Ovary (tissue), 9 donors: Measurements from ENCODE around the gene LARGE1. TPM values are rescaled to one million over a fixed set of nuclear protein-coding genes. Genes with fewer than 3 reads are reported as not detected.

Experiments
- DNase-seq, 5 donors: peaks; one replicate each; pipeline ENCODE4 v3.0.0-alpha.2; 2019 to 2020
- H3K27ac ChIP-seq, 2 donors: fragments of 200-600 bp; one replicate each; pipeline versions ENCODE4 v1.5.1 to v1.8.0; 2019 to 2022
- H3K27me3 ChIP-seq: fragments of 200-600 bp; one replicate; pipeline ENCODE4 v1.8.0; 2022
- H3K36me3 ChIP-seq: fragments of 200-600 bp; sonication (generic); one replicate; pipeline ENCODE4 v1.5.1; 2019
- H3K4me1 ChIP-seq: one replicate; pipeline ENCODE4 v1.8.1; 2013; ENCODE audit warnings: mild to moderate bottlenecking, moderate library complexity; ENCODE audit not compliant: insufficient read depth
- H3K4me3 ChIP-seq: fragments of 200-600 bp; sonication (generic); one replicate; pipeline ENCODE4 v1.5.1; 2017
- H3K9me3 ChIP-seq, 2 donors: fragments of 200-600 bp in 1 of 2; sonication (generic) in 1 of 2; one replicate each; pipeline versions ENCODE4 v1.5.1 to v1.8.1; 2013 to 2019; ENCODE audit warnings: mild to moderate bottlenecking in 1 of 2, moderate library complexity in 1 of 2
- EP300 ChIP-seq: sonication (generic); formaldehyde crosslinking; IDR thresholded peaks from one replicate; pipeline ENCODE4 v1.6.1; 2017; ENCODE audit warnings: antibody characterized with exemption
- POLR2A ChIP-seq: fragments of 450-650 bp; IDR thresholded peaks from one replicate; pipeline ENCODE4 v1.6.1; 2017; ENCODE audit warnings: antibody characterized with exemption, mild to moderate bottlenecking, moderate library complexity
- WGBS, 3 donors: extraction: QIAGEN DNeasy Blood & Tissue Kit in 1 of 3; methylation state at CpG; one replicate each; pipeline versions ENCODE4 v1.1.5 to v1.1.7; 2013 to 2017; 5-methylcytosine and 5-hydroxymethylcytosine counted together
- intact Hi-C, 4 donors: fragments of 100-400 bp; cut with DNase I; formaldehyde crosslinking; loops; one replicate each; pipeline versions ENCODE4 v1.11.0 to v1.15.1; 2022 to 2023
- polyA plus RNA-seq, 2 donors: library from polyadenylated mRNA; stranded (reverse); fragments of 200-250 nt in 1 of 2; fragments of 350-450 nt in 1 of 2; fragmentation: Illumina TruSeq in 1 of 2; extraction: RNeasy Lipid Tissue Mini Kit (QIAGEN cat#74804) in 1 of 2; gene quantifications; one replicate each; pipeline ENCODE4 v1.2.3, GENCODE V29; 2013 to 2014
- total RNA-seq, 7 donors: library from RNA; depleted of rRNA in 2 of 7; stranded (reverse); fragments of >200 nt in 2 of 7; fragmentation: NEBNext Ultra II Directional in 3 of 7; extraction: Animal tissue kit (Norgen Biotek cat#: 25700) in 3 of 7; gene quantifications; one replicate each; pipeline versions ENCODE4 v1.1.0 to v1.2.4, GENCODE V29; 2016 to 2023
- TF ChIP-seq, protein P1 (sequence below), 3 donors: fragments of 450-650 bp in 2 of 3; fragments of 200-600 bp in 1 of 3; IDR thresholded peaks; one replicate each; pipeline versions ENCODE4 v1.5.1 to v1.8.0; 2016 to 2022; ENCODE audit warnings: antibody characterized with exemption in 3 of 3, mild to moderate bottlenecking in 1 of 3
- donor health status: DM: no; HTN: no; CAD: no; lungs with moderate emphysema.
- donor health status: DM: no; HTN: no; CAD: no.
- donor health status: Bipolar disorder and iron deficiency.
- donor health status: DM: yes; HTN: yes; CAD: no.
- donor health status: DM: no; HTN: no; CAD: no.
- donor health status: DM: yes; HTN: yes; CAD: no.

Gene LARGE1
- total and polyA plus RNA-seq, 9 donors, result 13.4 to 67.6 (median 36.8) TPM

DNA sequence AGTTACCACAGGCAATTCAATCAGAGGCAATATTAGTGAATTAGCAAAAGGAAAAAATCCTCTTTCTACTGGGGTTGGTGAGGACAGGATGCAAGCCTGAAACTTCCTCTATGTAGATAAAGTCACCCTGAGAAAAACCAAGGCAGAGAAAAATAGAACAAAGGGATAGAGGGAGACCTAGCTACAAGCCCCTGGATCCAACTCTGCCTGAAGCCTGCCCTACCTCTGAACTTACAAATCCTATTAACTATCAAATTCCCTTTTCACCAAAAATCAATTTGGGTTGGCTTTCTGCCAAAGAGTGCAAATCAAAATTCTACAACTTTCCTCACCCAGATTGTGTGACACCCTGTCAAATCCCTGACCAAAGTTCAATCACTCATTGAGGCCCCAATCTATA is 161.3 kb downstream of the LARGE1 start:
- TF ChIP-seq, protein P1, sequence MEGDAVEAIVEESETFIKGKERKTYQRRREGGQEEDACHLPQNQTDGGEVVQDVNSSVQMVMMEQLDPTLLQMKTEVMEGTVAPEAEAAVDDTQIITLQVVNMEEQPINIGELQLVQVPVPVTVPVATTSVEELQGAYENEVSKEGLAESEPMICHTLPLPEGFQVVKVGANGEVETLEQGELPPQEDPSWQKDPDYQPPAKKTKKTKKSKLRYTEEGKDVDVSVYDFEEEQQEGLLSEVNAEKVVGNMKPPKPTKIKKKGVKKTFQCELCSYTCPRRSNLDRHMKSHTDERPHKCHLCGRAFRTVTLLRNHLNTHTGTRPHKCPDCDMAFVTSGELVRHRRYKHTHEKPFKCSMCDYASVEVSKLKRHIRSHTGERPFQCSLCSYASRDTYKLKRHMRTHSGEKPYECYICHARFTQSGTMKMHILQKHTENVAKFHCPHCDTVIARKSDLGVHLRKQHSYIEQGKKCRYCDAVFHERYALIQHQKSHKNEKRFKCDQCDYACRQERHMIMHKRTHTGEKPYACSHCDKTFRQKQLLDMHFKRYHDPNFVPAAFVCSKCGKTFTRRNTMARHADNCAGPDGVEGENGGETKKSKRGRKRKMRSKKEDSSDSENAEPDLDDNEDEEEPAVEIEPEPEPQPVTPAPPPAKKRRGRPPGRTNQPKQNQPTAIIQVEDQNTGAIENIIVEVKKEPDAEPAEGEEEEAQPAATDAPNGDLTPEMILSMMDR (IDR thresholded peaks at IDR 0.05), result no peak
- TF ChIP-seq POLR2A, result no peak
- TF ChIP-seq EP300, result no peak
- intact Hi-C loops, result no loop called here

DNA sequence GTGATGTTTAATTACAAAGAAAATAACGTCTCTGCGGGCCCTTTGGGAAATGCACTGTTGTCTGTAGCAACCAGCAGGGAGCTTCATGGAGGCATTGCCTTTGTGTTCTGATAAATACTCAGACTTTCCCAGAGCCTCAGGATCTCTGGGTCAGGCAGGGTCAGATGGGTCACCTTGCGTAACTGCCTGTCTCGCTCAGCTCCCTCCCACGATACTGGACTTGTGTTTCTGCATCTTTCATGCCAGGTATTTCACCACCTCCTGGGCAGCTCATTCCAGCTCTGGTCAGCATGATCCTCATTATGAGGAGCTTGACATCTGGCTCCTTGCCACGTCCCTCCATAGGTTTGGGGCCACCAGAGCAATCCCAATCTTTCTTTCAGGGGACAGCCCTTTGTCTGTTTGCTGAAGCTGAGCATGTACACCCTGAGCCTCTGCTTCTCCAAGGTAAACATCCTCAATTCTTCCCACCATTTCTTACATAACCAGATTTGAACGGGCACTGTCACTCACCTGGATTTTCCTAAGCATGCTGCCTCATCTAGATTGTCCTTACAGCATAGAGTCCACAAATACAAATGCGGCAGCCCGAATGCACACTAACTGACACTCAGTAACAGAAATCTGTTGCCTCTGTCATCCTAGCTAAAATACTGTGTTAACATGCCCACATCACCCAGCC is 162.3 kb downstream of the LARGE1 start:
- H3K27me3 ChIP-seq, result no peaks in the 10 kb centered on the region
- no peaks in the 10 kb centered on the region for H3K4me1 ChIP-seq
- TF ChIP-seq POLR2A (no peak), EP300 (no peak)
- TF ChIP-seq, protein P1 (IDR thresholded peaks at IDR 0.05), result no peak
- WGBS, 3 donors, result 69 to 76% (median 70%) methylated on average over 9 of the region's 9 CpGs
- peak in 2 of 5 donors; percentile 15 to 28 for DNase-seq
- intact Hi-C loops, result no loop called here
- H3K4me3 ChIP-seq, result no peak overlapping the region
- no peaks in the 10 kb centered on the region for H3K36me3 ChIP-seq
- no peaks in the 10 kb centered on the region for H3K9me3 ChIP-seq
- no peak overlapping the region for H3K27ac ChIP-seq

More for the DNA sequence above, 161.3 kb downstream of the LARGE1 start:
- H3K27me3 ChIP-seq, result no peaks in the 10 kb centered on the region
- no peaks in the 10 kb centered on the region for H3K9me3 ChIP-seq
- H3K4me3 ChIP-seq, result no peak overlapping the region
- H3K36me3 ChIP-seq, result no peaks in the 10 kb centered on the region
- H3K4me1 ChIP-seq, result peaks cover 2% of the 10 kb centered on the region
- H3K27ac ChIP-seq, result no peak overlapping the region
- DNase-seq, result no peak

- intact Hi-C loops, result no loop called here
- Histone ChIP-seq H3K4me1 (no peaks in the 10 kb centered on the region), H3K36me3 (no peaks in the 10 kb centered on the region), H3K4me3 (no peak overlapping the region), H3K27me3 (no peaks in the 10 kb centered on the region), H3K9me3 (no peaks in the 10 kb centered on the region), H3K27ac (no peak overlapping the region)
- TF ChIP-seq, protein P1 (IDR thresholded peaks at IDR 0.05), result no peak
- TF ChIP-seq EP300 (no peak), POLR2A (no peak)
- 56 to 60% (median 58%) methylated on average over 15 of the region's 15 CpGs for WGBS, 3 donors
- DNase-seq, result no peak
These were observed 163.1 kb downstream of the LARGE1 start for GRCh38 chr22:33757041-33757801.

GRCh38 chr22:33756508-33756949 is 163.7 kb downstream of the LARGE1 start:
- TF ChIP-seq EP300 (no peak), POLR2A (no peak)
- TF ChIP-seq, protein P1 (IDR thresholded peaks at IDR 0.05), result no peak
- intact Hi-C loops, result no loop called here
- 83 to 87% (median 85%) methylated on average over 9 to 10 of the region's 10 CpGs for WGBS, 3 donors
- DNase-seq, result no peak
- Histone ChIP-seq H3K4me3 (no peak overlapping the region), H3K36me3 (no peaks in the 10 kb centered on the region), H3K27ac (no peak overlapping the region), H3K9me3 (no peaks in the 10 kb centered on the region), H3K27me3 (no peaks in the 10 kb centered on the region), H3K4me1 (no peaks in the 10 kb centered on the region)
